C4-2B (cell line): ENCODE results near the gene DVL1.

Experiments used
- H3K27ac ChIP-seq: fragments of 450-650 bp; 2 replicates; pipeline ENCODE4 v1.5.1; 2017
- CTCF ChIP-seq: fragments of 450-650 bp; conservative IDR thresholded peaks from 2 replicates; pipeline ENCODE4 v1.5.1; 2017; ENCODE audit warnings: mild to moderate bottlenecking
- ZFX ChIP-seq: fragments of 450-650 bp; IDR thresholded peaks from 2 replicates; pipeline ENCODE4 v1.6.1; 2017

The DVL1 gene

GRCh38 chr1:1341549-1342021 is 7.6 kb downstream of the DVL1 start:
- TF ChIP-seq CTCF (no peak), ZFX (no peak)
- H3K27ac ChIP-seq: no peak overlapping the region

GRCh38 chr1:1340791-1341548 is 8.2 kb downstream of the DVL1 start:
- no peak overlapping the region for H3K27ac ChIP-seq
- TF ChIP-seq CTCF: no peak
- no peak for TF ChIP-seq ZFX

- TF ChIP-seq CTCF: no peak
Observed at GRCh38 chr1:1340185-1340584, 9.0 kb downstream of the DVL1 start.

GRCh38 chr1:1338278-1338677 is 10.9 kb downstream of the DVL1 start:
- TF ChIP-seq CTCF: no peak
- no peak for TF ChIP-seq ZFX
- no peak overlapping the region for H3K27ac ChIP-seq

More at GRCh38 chr1:1340185-1340584, 9.0 kb downstream of the DVL1 start:
- no peak overlapping the region for H3K27ac ChIP-seq

GRCh38 chr1:1337793-1338147 is 11.4 kb downstream of the DVL1 start:
- no peak overlapping the region for H3K27ac ChIP-seq
- TF ChIP-seq ZFX (no peak), CTCF (no peak)

GRCh38 chr1:1336931-1337792 is 12.1 kb downstream of the DVL1 start:
- TF ChIP-seq CTCF (no peak), ZFX (no peak)
- H3K27ac ChIP-seq: no peak overlapping the region

- TF ChIP-seq ZFX: no peak
- no peak for TF ChIP-seq CTCF
- no peak overlapping the region for H3K27ac ChIP-seq
Observed at GRCh38 chr1:1336446-1336845, 12.8 kb downstream of the DVL1 start.
